Inflammatory macrophage treated with lipopolysaccharide for 1 hour (primary cell): ENCODE measurements around the gene GZF1.

Source experiments
- DNase-seq, 2 donors: peaks; one replicate each; pipeline ENCODE4 v3.0.0-alpha.2; 2020 to 2022

The GZF1 gene

GRCh38 chr20:23409800-23410199 is 47.8 kb downstream of the GZF1 start:
- no peak for DNase-seq

GRCh38 chr20:23410916-23411695 is 49.1 kb downstream of the GZF1 start:
- peak in 1 of 2 donors; percentile 4 for DNase-seq

GRCh38 chr20:23412026-23412425 is 50.0 kb downstream of the GZF1 start:
- DNase-seq: peak in 1 of 2 donors; percentile 14

- no peak for DNase-seq
These were observed 52.0 kb downstream of the GZF1 start for GRCh38 chr20:23413862-23414422.

- DNase-seq: no peak
These were observed 52.7 kb downstream of the GZF1 start for GRCh38 chr20:23414526-23415188.

GRCh38 chr20:23415555-23415954 is 53.6 kb downstream of the GZF1 start:
- no peak for DNase-seq

GRCh38 chr20:23415959-23416583 is 54.1 kb downstream of the GZF1 start:
- no peak for DNase-seq

- no peak for DNase-seq
These were observed 55.9 kb downstream of the GZF1 start for GRCh38 chr20:23417861-23418260.

GRCh38 chr20:23419657-23419994 is 57.6 kb downstream of the GZF1 start:
- no peak for DNase-seq

- peak; percentile 28 to 37 for DNase-seq
These were observed 58.3 kb downstream of the GZF1 start for GRCh38 chr20:23419995-23420901.

GRCh38 chr20:23420943-23421931 is 59.3 kb downstream of the GZF1 start, which contains the start of gene NAPB:
Gene NAPB, minus strand, starts transcription at chr20:23421488. Its CDS starts 86 bp downstream, at chr20:23421402.
- DNase-seq: peak; percentile 89 to 94
